ACHN (cell line): ENCODE results near the gene MAU2.
"Not testable (repeated sequence)": the region's sequence is repeated elsewhere in the genome, so short reads cannot be mapped to it uniquely, and the experiment has no call there.

Source experiments
- DNase-seq: peaks from one replicate; pipeline ENCODE4 v3.0.0-alpha.2; 2015
- in situ Hi-C: cut with HindIII; loops from 2 replicates; pipeline ENCODE4 v1.10.0; 2017; ENCODE audit warnings: low sequenced_read_pairs, low pct_ligation_motif_present, low pct_unique_long_range_greater_than_20kb

The MAU2 gene

DNA sequence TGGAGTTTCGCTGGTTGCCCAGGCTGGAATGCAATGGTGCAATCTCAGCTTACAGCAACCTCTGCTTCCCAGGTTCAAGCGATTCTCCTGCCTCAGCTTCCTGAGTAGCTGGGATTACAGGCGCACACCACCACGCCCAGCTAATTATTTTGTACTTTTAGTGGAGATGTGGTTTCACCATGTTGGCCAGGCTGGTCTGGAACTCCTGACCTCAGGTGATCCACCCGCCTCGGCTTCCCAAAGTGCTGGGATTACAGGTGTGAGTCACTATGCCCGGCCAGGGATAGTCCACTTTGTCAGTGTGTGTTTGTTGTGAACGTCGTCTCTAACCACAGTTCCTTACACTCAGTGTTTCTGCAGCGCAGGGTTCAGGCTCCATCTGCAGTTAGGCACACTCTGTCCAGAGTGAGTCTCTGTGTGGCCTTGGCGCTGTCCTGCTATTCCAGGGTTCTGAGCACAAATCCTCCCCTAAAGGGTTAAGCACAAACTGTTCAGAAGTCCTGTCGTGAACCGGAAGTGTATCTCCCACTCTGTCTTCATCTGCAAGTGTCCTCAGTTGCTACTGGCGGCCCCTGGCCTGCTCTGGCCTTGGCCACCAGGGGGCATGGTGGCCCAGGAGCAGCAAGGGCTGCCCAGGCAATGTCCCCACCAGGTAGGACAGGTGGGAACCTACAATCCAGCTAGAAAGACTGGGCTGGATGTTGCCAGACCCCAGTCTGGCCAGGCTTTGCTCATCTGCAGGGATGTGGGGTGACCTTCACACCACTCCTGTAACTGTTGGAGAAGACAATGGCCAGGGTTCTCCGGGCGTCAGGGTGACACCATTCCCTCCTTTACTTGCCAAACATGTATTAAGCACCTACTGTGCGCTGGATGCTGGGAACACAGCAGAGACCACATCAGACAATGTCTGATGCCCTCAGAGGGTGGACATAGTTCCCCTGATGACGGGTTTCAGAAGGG is 46.1 kb downstream of the MAU2 start:
- in situ Hi-C loops = no loop called here
- peak; percentile 76 for DNase-seq

DNA sequence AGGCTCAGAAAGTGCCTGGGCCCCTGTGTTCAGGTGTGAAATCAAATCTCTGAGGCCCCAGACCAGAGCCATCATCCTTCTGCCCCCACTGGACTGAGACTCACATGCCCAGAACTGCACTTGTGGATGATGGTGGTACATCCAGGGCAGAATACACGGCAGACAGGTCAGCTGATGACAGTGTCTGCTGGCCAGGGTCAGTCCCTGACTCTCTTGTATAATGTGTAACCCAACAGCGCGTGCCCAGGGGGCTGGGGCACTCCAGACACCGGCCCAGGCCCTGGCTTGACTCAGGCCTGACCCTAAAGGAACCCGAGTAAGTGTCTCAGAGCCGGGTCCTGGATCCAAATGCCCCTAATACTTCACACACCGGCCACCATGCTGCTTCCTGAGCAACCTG is 47.5 kb downstream of the MAU2 start:
- in situ Hi-C loops = no loop called here
- DNase-seq = no peak

DNA sequence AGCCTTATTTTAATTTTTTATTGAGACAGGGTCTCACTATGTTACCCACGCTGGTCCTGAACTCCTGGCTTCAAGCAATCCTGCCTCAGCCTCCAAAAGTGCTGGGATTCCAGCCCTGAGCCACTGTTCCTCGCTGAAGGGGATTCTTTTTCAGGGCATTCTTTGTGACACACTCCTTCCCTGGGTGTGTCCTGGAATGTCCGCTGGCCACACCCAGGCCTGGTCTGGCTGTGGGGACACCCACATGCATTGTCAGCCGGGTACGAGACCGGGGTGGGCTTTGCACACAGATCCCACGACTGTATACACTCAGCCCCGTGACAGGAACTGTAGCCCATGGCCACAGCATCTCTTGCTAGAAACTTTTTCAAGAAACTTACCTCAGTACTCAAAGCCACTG is 50.4 kb downstream of the MAU2 start:
- in situ Hi-C loops = no loop called here
- DNase-seq = no peak

DNA sequence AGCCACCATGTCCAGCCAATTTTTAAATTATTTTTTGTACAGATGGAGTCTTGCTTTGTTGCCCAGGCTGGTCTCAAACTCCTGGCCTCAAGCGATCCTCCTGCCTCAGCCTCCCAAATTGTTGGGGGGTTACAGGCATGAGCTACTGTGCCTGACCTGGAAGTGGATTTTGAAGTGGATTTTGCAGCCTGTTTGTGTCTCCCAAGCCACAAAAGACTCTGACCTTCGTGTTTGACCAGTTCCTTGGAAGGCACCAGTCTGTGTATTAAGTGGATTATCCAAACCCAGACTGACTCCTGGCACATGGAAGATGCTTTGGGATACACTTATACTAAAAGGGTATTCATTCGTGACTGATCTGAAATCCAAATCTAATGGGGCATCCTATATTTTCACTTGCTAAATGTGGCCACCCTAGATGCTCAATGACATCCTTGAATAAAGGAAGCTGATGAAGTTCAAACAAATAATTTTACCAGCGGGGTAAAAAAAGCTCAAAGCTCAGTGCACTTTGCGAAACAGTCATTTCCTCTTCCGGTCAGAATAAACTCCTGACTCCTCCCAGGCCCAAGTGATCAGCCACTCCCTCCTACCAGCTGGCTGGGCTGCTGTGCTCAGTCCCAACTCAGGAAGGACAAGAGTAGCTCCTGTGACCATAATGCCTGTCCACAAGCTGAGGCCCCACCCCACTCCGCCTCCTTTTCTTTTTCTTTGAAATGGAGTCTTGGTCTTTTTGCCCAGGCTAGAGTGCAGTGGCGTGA is 52.2 kb downstream of the MAU2 start:
- DNase-seq = no peak
- in situ Hi-C loops = no loop called here

DNA sequence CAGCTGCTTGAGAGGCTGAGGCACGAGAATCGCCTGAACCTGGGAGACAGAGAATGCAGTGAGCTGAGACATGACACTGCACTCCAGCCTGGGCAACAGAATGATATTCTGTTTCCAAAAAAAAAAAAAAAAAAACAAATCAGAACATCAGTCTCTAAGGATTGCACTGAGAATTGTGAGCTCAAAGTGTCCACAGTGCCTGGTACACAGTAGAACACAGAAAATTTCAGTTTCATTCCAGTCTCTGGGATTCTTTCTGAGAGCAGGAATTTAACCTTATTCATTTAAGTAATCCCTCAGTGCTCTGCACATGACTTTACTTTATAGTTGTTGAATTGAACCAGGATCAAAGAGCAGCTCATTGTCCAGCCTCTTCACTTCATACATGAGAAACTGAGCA is 58.9 kb downstream of the MAU2 start:
- in situ Hi-C loops = no loop called here
- no peak for DNase-seq

DNA sequence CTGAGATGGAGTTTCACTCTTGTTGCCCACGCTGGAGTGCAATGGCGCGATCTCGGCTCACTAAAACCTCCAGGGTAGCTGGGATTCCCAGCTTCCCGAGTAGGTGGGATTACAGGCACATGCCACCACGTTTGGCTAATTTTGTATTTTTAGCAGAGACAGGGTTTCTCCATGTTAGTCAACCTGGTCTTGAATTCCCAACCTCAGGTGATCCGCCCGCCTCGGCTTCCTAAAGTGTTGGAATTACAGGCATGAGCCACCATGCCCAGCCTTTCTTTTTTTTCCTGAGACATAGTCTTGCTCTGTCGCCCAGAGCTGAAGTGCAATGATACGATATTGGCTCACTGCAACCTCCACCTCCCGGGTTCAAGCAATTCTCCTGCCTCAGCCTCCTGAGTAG is 59.7 kb downstream of the MAU2 start:
- DNase-seq, in situ Hi-C loops: not testable (repeated sequence)

DNA sequence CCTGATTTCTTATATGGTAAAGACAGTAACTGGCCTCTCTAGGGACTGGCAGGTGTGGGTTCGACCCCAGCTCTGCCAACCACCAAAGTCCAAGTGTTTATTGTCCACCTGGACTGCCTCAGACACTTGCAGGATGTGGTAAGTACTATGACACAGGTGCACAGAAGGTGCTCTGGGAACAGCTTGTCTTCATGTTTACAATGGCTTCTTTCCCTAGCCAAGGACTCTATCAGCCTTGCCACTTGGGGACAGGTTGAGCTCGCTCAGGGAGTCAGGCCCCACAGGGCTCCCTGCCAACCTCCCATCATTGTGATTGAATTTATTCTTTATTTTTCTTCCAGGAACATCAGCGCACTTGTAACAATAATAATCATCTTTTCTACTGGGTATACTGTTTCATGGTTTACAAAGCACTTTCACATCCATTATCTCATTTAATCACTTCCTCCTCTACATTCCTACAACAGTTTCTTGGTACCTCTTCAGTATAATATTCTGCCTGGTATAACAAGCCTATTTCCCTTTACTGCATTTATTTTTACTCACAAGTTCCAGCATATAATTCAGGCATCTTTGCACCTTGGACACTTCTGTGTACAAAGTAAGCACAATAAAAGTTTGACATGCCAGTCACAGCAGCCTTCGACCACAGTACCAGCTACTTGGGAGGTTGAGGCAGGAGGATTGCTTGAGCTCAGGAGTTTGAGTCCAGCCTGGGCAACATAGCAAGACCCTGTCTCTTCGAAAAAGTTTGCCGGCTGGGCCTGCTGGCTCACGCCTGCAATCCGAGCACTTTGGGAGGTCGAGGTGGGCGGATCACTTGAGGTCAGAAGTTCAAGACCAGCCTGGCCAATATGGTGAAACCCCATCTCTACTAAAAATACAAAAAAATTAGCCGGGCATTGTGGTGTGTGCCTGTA is 60.6 kb downstream of the MAU2 start:
- DNase-seq = no peak
- in situ Hi-C loops = no loop called here

DNA sequence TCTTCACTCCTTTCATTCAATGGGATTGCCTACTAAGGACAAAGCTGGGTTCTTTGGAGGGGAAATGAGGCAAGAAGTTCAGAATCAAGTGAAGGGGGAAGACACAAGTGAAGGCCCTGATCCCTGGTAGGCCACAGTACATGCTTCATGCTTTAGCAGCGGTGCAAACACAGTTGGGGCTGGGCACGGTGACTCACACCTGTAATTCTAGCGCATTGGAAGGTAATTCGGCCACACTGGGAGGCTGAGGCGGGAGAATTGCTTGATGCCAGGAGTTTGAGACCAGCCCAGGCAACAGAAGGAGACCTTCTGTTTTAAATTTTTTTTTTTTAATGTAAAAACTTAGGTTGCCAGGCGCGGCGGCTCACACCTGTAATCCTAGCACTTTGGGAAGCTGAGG is 61.5 kb downstream of the MAU2 start:
- in situ Hi-C loops = no loop called here

DNA sequence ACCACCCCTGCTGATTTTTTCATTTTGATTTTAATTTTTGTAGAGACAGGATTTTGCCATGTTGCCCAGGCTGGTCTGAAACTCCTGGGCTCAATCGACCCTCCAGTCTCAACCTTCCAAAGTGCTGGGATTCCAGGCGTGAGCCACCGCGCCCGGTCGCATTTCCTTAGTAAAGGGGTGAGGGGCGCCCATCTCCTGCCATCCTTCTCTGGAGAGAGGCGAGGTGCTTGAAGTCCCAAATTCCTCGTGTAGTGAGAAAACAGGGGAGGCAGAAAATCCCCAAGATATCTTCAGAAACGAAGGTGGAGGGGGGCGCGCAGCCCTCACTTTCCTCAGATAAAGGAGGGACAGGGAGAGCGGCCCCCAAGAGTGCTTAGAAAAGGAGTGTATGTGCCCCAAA is 63.9 kb downstream of the MAU2 start:
- in situ Hi-C loops = no loop called here
- DNase-seq = no peak

More for the DNA sequence above, 61.5 kb downstream of the MAU2 start:
- DNase-seq = no peak

DNA sequence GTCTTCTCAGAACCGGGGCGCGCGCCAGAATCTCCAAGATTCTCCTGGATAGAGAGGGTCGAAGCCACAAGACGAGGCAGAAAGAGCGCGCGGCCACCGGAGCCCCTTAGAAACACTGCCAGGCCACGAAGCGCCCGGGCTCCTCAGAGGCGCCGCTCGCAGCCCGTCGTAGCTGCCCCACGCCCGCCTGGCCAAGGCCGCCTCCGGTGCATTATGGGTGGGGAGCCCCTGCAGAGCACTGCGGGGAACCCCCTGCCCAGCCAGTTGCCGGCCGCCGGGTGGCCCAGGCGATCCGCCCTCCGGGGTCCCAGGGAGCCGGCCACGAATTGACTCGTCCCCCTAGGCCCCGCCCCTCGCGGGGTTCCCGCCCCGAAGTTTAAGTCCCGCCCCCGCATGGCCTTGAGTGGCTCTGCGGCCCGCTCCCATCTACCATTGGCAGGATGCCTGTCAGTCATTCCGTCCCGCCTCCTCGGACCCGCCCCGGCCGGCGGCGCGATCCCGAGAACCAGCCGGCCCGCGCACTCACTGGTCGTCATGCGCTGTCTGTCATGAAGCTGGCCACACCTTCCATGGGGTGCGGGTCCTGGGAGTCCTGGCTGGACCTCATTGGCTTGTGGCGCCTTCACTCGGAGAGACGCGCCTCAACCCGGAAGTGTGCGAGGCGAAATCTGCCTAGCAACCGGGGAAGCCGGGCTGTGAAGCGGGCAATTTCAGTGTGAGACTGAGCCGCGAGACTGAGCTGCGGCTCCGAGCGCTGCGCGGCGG is 64.7 kb downstream of the MAU2 start:
- in situ Hi-C loops = no loop called here
- DNase-seq = peak; percentile 98

DNA sequence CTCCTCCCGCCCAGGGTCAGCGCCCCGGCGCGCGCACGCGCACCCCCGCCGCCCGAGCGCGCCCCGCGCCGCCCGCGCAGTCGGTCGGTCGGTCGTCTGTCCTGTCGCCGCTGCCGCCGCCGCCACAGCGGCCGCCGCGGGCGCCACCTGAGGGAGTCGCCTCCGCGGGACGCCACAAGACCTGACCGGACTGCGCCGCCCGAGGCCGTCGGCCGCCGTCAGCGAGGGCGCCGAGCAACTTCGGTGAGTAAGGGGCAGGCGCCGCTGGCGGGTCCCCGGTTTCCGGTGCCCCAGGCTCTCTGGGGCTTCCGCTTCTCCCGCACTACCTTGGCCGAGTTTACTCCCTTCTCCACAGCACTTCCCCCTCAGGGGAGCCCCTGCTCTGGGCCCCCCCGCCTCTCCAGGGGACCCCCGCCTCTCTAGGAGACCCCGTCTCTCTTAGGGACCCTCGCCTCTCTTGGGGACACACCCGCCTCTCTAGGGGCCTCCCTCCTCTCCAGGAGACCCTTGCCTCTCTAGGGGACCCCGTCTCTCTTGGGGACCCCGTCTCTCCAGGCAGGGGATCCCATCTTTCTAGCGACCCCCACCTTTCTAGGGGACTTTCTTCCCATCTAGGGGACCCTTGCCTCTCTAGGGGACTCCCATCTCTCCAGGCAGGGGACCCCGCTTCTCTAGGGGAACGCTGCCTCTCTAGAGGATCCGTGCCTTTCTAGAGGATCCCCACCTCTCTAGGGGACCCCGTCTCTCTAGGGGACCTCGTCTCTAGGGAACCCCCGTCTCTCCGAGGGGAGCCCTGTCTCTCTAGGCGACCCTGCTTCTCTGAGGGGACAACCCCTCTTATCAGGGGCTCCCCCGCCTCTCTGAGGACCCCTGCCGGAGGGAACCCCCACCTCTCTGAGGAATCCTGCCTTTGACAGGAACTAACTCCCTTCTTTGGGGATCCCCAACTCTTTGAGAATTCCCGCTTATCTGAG is 65.6 kb downstream of the MAU2 start:
- in situ Hi-C loops = no loop called here
- DNase-seq = no peak

DNA sequence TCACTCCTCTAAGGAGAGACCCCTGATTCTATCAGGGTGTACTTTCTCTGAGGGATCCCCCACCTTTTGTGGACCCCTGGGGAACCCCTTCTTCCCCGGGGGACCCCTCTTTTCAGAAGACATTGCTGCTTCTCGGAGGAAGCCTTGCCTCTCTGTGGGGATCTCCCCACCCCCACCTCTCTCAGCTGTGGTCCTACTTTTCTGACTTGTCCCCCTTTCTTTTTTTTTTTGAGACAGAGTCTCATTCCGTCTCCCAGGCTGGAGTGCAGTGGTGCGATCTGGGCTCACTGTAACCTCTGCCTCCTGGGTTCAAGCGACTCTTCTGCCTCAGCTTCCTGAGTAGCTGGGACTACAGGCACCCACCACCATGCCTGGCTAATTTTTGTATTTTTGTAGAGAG is 66.5 kb downstream of the MAU2 start:
- in situ Hi-C loops = no loop called here
- no peak for DNase-seq

DNA sequence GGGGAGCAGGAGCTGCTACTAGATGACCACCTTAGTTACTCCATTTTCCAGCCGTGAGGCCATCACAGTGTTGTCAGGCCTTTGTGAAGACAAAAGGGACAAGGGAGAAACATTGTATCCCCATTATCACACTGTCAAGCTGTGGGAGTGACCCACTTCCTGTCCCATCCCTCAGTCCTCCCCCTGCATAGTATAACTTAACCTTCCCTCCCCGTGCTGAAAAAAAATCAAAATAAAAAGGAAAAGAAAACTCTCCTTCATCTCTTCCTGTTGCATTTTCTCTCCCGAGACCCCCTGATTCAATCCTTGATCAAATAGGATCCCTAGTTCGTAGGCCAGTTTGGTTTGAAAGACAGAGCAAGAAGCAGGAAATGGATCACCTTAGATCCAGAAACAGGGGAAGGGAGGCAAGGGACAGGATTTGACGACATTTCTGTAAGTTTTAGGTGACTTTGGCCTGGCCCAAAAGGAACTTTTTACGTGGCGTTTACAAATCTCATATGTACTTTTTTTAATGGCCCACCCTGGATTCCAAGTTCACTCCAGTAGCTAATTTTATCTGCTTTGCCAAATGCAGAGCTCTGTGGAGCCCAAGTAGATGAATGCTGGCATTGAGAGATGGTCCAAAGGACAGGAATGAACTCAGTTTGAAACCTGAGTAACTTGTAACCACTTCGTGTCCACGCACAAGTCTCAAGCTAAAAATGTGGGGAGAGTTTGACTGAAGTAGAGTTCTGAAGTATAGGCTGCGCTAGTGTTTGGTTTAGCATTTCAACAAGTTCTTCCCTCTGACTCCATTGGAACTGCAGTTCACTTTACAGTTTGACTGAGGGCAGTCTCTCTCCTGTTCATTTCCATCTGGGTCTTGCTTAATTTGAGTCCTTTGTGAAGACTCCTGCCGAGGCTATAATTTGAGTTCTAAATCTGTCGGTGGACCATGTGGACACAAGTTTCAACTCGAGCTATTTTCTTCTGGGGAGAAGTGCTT is 68.2 kb downstream of the MAU2 start:
- no peak for DNase-seq
- in situ Hi-C loops = no loop called here

DNA sequence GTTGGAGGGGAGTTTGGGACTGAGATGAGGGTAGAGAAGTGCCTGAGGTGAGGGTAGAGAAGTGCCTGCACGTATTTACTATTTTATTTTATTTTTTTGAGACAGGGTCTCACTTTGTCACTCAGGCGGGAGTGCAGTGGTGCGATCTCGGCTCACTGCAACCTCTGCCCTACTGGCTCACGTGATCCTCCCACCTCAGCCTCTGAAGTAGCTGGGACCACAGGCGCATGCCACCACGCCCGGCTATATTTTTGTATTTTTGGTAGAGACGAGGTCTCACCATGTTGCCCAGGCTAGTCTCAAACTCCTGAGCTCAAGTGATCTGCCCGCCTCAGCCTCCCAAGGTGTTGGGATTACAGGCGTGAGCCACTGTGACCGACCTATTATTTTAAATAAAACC is 69.1 kb downstream of the MAU2 start:
- in situ Hi-C loops, DNase-seq: not testable (repeated sequence)

DNA sequence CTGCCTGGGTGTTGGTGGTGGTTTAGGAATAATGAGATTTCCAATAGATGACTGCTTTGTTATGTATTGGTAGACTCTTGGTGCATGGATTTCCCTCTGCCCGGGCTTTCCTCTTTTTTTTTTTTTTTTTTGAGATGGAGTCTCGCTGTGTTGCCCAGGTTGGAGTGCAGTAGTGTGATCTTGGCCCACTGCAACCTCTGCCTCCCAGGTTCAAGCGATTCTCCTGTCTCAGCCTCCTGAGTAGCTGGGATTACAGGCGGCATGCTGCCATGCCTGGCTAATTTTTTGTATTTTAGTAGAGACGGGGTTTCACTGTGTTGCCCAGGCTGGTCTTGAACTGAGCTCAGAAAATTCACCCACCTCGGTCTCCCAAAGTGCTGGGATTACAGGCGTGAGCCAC is 73.7 kb downstream of the MAU2 start:
- in situ Hi-C loops = not testable (repeated sequence)

More for the DNA sequence above, 73.7 kb downstream of the MAU2 start:
- DNase-seq = not testable (repeated sequence)
